ENCODE results near the gene SDHB. TPM values are rescaled to one million over a fixed set of nuclear protein-coding genes. Genes with fewer than 3 reads are reported as not detected.

The SDHB gene
- total RNA-seq, 1 donor from 2014 or later, result 165 TPM

GRCh38 chr1:17013491-17014320, 40.1 kb downstream of the SDHB start:
- peak; percentile 90 for DNase-seq (ENCODE audit: low read depth)

DNA sequence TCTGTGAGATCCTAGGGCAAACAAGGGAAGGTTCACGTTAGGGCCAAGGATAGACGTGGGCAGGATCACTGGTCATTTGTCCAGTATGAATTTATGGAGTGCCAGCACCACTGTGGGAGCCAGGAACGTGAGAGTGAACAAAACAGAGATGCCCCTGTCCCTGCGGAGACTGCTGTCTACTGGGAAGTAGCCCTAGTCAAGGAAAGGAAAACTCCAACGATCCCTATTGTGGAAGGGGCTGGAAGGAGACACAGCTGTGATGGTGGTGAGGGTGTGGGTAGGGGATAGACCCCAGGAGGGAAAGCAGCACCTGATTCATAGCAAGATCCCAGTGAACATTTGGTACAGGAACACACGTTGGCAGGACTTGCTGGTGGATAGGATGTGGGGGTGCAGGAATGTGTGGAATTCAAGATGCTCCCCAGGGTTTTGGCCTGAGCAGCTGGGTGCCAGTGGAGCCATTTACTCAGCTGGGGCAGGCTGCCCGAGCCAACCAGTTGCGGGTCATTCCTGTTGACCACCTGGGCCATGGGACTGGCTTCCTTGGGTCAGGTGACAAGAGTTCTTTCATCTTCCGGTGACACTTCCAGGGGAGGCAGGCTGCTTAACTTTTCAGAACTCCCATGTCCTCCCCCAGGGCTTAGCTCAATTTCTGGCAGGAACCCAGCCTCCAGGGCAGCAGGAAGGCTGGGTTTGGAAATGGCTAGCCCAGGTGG, 40.9 kb downstream of the SDHB start:
- DNase-seq (ENCODE audit: low read depth), result peak; percentile 90

DNA sequence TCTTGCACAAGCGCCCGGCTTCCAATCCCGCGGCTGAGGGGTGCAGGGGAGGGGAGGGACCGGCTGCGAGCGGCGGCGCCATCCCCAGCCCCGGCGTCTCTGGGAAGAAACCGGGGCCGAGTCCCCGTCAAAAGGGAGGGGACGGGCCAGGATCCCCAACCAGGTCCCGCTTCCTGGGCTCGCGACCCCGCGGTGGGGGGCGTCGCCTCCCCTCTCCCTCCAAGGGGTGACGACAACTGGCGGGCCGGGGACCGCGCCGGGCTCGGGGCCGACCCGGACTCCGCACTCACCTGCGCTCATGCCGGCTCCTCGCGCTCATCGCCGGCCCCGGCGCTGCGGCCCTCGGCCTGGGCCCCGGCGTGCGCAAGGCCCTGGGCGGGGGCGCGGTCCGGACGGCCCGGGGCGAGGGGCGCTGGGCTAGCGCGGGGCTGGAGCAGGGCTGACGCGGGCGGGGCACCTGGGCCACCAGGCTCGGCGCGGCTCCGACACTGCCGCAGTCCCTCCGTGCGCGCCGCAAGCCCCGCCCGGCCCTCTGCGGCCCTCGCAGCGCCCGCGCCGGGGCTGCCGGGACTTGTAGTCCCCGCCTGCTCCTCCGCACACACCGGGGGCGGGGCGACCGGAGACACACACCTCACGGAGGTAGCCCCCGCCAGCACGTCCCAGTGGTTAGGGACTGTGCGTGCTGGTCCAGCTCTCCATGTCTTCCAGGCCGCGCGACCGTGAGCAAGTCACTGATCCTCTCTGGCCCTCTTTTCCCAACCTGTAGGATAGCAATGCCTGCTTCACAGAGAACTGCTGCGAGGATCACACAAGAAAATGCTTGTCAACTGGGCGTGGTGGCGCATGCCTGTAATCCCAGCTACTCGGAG, 42.2 kb downstream of the SDHB start, which contains the start of gene ATP13A2:
TSS of gene ATP13A2 (minus strand) at position 490 of the 869 bp plus-strand sequence. CDS start at position 300, 190 bp downstream.
- DNase-seq (ENCODE audit: low read depth), result peak; percentile 67

- DNase-seq (ENCODE audit: low read depth), result no peak
These were observed 42.8 kb downstream of the SDHB start for GRCh38 chr1:17011092-17011438.

GRCh38 chr1:17009706-17010105, 44.1 kb downstream of the SDHB start:
- peak; percentile 82 for DNase-seq (ENCODE audit: low read depth)

GRCh38 chr1:17008208-17008855, 45.5 kb downstream of the SDHB start:
- no peak for DNase-seq (ENCODE audit: low read depth)

DNA sequence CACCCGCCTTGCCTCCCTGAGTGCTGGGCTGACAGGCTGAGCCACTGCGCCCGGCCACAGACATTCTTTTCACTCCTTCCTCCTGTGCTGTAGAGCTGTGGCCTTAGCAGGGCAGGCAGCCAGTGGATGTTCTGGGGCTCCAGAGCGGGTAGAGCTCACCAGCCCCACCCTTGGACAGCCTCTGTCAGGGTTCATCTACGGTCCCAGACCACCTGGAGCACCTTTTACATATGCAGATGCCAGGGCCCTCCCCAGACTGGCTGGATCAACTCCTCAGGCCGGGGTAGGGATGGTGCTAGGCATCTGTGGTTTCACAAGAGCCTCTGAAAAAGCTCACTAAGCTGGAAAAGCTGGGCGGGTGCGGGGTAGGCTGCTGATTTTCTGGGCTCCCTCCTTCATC, 46.7 kb downstream of the SDHB start:
- no peak for DNase-seq (ENCODE audit: low read depth)

DNA sequence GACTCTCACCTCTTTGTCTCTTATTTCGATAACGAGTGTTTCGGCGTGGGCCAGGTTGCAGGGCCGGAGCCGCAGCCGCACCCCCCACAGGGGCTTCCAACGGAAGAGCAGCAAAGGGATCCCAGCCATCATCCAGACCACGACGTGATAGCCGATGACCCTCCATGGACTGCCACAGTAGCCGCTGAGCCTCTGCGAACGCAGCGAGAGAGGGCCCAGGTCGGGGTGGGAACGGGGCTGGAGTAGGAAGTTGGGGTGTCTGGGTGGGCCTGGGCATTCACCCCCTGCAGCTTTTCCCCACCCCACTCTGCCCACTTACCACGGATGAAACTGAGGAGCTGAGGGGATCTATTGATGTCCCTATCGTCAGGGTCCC, 48.5 kb downstream of the SDHB start:
- no peak for DNase-seq (ENCODE audit: low read depth)

DNA sequence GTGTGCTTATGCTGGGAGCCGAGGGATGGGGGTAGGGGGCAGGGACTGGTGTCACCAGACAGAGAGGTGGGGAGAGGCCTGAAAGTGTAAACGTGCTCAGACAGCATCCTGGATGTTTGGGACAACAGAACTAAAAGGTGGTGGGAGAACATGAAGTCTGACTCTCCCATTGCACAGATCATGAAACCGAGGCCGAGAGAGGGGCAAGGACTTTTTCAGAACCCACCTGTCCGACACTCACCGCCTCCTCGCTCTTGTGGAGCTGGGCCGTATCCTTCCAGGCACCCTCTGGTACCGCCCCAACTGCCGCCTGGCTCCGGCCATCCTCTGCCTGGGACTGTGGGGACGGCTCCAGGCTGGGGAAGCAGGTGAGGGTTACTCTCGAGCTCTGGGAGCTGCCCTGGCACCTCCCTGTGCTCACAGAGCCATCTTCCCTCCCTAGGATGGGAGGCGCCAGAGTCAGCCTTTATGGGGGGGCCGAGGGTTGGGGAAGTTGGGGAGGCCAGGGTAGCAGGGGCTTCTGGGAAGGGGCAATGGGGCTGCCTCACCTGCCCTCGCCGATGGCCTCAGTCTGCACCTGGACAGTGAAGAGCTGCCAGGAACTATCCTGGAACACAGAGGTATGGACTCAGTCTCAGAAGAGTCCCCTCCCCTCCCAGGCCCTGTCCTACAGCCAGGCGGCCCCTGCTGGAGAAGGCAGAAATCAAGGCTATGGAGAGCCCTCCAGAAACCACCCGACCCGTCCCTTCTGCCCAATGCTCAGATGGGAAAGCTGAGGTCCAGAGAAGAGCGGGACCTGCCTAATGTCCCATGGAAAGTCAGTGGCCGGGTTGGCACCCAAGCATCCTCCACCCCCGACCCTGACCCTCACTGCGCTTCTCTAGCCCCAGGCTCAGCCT, 49.1 kb downstream of the SDHB start:
- DNase-seq (ENCODE audit: low read depth), result no peak

DNA sequence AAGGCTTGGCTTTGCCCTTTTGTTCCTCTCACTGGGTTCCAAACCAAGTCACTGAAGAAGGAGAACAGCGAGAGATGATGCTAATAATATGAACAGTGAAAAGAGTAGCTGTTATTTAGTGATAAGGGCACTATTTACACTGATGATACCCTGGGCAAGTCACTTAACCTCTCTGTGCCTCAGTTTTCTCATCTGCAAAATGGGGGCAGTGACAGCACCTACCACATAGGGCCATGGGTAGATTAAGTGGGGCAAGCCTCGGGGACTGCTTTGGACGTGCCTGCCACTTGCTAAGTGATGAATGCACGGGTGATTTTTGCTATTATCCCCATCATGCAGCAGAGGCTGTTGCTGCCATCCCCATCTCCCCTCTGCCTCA, 51.3 kb downstream of the SDHB start:
- DNase-seq (ENCODE audit: low read depth), result no peak

GRCh38 chr1:17001760-17002523, 51.9 kb downstream of the SDHB start:
- DNase-seq (ENCODE audit: low read depth), result no peak

GRCh38 chr1:16999863-17000262, 54.0 kb downstream of the SDHB start:
- DNase-seq (ENCODE audit: low read depth), result no peak

DNA sequence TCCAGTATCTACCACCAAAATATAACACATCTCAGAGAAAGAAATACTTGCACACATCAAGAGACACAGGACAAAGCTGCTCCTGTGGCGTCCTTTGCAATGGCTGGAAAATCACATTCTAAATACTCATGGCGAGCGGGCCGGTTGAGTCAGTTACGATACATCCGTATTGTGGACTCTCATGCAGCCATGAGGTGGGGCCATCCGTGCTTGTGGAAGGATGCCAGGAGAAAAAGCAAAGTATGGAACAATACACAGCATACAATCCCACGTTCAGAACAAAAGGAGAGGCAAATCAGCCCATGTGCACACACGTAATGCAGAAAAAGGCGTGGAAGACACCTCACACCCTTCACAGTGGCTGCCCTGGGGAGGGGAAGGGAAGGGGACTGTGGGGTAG, 55.2 kb downstream of the SDHB start:
- no peak for DNase-seq (ENCODE audit: low read depth)

- no peak for DNase-seq (ENCODE audit: low read depth)
These were observed 57.0 kb downstream of the SDHB start for GRCh38 chr1:16996845-16997244.

- no peak for DNase-seq (ENCODE audit: low read depth)
These were observed 60.3 kb downstream of the SDHB start for GRCh38 chr1:16993521-16994038.

DNA sequence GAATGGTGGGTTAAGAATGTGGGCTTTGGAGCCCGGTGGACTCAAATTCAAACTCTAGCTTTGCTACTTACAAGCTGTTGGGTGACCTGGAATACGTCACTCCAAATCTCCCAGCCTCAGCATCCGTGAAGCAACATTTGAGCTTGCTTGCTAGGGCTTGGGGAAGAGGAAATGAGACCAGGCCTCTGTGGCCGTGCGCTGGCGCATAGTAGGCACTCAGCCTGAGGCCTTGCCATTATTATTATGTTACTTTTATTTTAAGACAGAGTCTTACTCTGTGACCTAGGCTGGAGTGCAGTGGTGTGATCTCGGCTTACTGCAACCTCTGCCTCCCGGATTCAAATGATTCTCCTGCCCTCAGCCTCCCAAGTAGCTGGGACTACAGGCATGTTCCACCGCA, 61.2 kb downstream of the SDHB start:
- no peak for DNase-seq (ENCODE audit: low read depth)

DNA sequence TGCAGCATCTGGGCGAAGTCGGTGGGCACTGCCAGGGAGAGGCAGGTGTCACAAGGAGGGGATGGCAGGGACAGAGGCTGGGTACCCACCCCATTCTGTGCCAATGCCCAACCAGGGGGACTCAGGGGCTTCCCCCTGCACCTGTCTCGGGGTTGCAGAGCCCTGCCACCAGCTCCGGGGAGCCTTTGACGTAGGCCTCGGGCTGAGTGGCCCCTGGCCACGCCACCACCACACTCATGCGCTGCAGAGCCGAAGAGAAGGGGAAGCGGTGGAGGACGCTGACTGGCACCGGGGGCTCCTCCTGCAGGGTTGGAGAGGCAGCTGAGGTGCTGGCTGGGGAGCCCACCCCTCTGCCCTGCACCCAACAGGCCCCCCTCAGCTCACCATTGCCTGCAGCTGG, 61.7 kb downstream of the SDHB start:
- DNase-seq (ENCODE audit: low read depth), result no peak

GRCh38 chr1:16991571-16991970, 62.3 kb downstream of the SDHB start:
- DNase-seq (ENCODE audit: low read depth), result no peak

Data from myocyte (in vitro differentiated cells).